MG63 (cell line): ENCODE data around the gene EME2. TPM values are rescaled to one million over a fixed set of nuclear protein-coding genes. Genes with fewer than 3 reads are reported as not detected.
A peak's percentile ranks its signal among the peaks of the same experiment; 100 is the strongest.

Experiments used
- DNase-seq: peaks from one replicate; pipeline ENCODE4 v3.0.0-alpha.2; 2020
- H3K27me3 ChIP-seq: fragments of 250-450 bp; sonication (Bioruptor Pico); 2 replicates; pipeline ENCODE4 v1.5.1; 2020; ENCODE audit warnings: mild to moderate bottlenecking, moderate library complexity
- H3K36me3 ChIP-seq: fragments of 250-450 bp; sonication (Bioruptor Pico); 2 replicates; pipeline ENCODE4 v1.5.1; 2020; ENCODE audit warnings: mild to moderate bottlenecking, moderate library complexity
- H3K4me3 ChIP-seq: fragments of 250-450 bp; sonication (Bioruptor Pico); 2 replicates; pipeline ENCODE4 v1.5.1; 2020; ENCODE audit warnings: mild to moderate bottlenecking, moderate library complexity
- H3K9me3 ChIP-seq: fragments of 250-450 bp; sonication (Bioruptor Pico); 2 replicates; pipeline ENCODE4 v1.5.1; 2020; ENCODE audit warnings: mild to moderate bottlenecking, moderate library complexity
- total RNA-seq: library from RNA; depleted of rRNA; stranded (reverse); fragments of >200 nt; shearing (Covaris generic); gene quantifications from 2 replicates; pipeline ENCODE4 v1.2.3, GENCODE V29; 2014; ENCODE audit warnings: low replicate concordance; rRNA removed

Gene EME2
- total RNA-seq, 1 experiment from 2014 or later: 6.6 TPM

GRCh38 chr16:1816396-1817275, 44.0 kb downstream of the EME2 start:
- Histone ChIP-seq H3K36me3 (peaks cover 24% of the 10 kb centered on the region), H3K9me3 (no peaks in the 10 kb centered on the region), H3K4me3 (no peak overlapping the region), H3K27me3 (no peaks in the 10 kb centered on the region)
- no peak for DNase-seq

- DNase-seq: no peak
- Histone ChIP-seq H3K9me3 (no peaks in the 10 kb centered on the region), H3K36me3 (peaks cover 28% of the 10 kb centered on the region), H3K4me3 (no peak overlapping the region), H3K27me3 (no peaks in the 10 kb centered on the region)
These were observed 44.6 kb downstream of the EME2 start for GRCh38 chr16:1817276-1817589.

GRCh38 chr16:1817716-1818115, 45.1 kb downstream of the EME2 start:
- no peak for DNase-seq
- H3K27me3 ChIP-seq: no peaks in the 10 kb centered on the region
- no peaks in the 10 kb centered on the region for H3K9me3 ChIP-seq
- H3K4me3 ChIP-seq: no peak overlapping the region
- peaks cover 30% of the 10 kb centered on the region for H3K36me3 ChIP-seq

- H3K9me3 ChIP-seq: no peaks in the 10 kb centered on the region
- no peaks in the 10 kb centered on the region for H3K27me3 ChIP-seq
- DNase-seq: no peak
These were observed 45.7 kb downstream of the EME2 start for GRCh38 chr16:1818204-1818872.

GRCh38 chr16:1818873-1819525, 46.4 kb downstream of the EME2 start:
- Histone ChIP-seq H3K9me3 (no peaks in the 10 kb centered on the region), H3K36me3 (peaks cover 25% of the 10 kb centered on the region)

More at GRCh38 chr16:1818204-1818872, 45.7 kb downstream of the EME2 start:
- peaks cover 28% of the 10 kb centered on the region for H3K36me3 ChIP-seq
- H3K4me3 ChIP-seq: no peak overlapping the region

GRCh38 chr16:1819611-1820010, 47.0 kb downstream of the EME2 start:
- no peak for DNase-seq
- H3K27me3 ChIP-seq: no peaks in the 10 kb centered on the region
- H3K36me3 ChIP-seq: peaks cover 23% of the 10 kb centered on the region
- no peaks in the 10 kb centered on the region for H3K9me3 ChIP-seq
- no peak overlapping the region for H3K4me3 ChIP-seq

More at GRCh38 chr16:1818873-1819525, 46.4 kb downstream of the EME2 start:
- Histone ChIP-seq H3K4me3 (no peak overlapping the region), H3K27me3 (no peaks in the 10 kb centered on the region)
- no peak for DNase-seq

- Histone ChIP-seq H3K4me3 (no peak overlapping the region), H3K36me3 (peaks cover 22% of the 10 kb centered on the region), H3K9me3 (no peaks in the 10 kb centered on the region), H3K27me3 (no peaks in the 10 kb centered on the region)
- DNase-seq: no peak
These were observed 47.7 kb downstream of the EME2 start for GRCh38 chr16:1820096-1820945.

- no peak for DNase-seq
- Histone ChIP-seq H3K27me3 (no peaks in the 10 kb centered on the region), H3K4me3 (no peak overlapping the region), H3K9me3 (no peaks in the 10 kb centered on the region), H3K36me3 (peaks cover 19% of the 10 kb centered on the region)
These were observed 48.3 kb downstream of the EME2 start for GRCh38 chr16:1820946-1821290.

GRCh38 chr16:1821861-1822611, 49.4 kb downstream of the EME2 start:
- no peak for DNase-seq
- no peak overlapping the region for H3K4me3 ChIP-seq
- H3K36me3 ChIP-seq: peaks cover 10% of the 10 kb centered on the region
- H3K9me3 ChIP-seq: no peaks in the 10 kb centered on the region
- no peaks in the 10 kb centered on the region for H3K27me3 ChIP-seq

GRCh38 chr16:1822801-1823200, 50.2 kb downstream of the EME2 start:
- no peak for DNase-seq
- Histone ChIP-seq H3K36me3 (peaks cover 6% of the 10 kb centered on the region), H3K27me3 (no peaks in the 10 kb centered on the region)

GRCh38 chr16:1823821-1824220, 51.2 kb downstream of the EME2 start:
- Histone ChIP-seq H3K36me3 (peaks cover 10% of the 10 kb centered on the region), H3K4me3 (no peak overlapping the region), H3K9me3 (no peaks in the 10 kb centered on the region), H3K27me3 (no peaks in the 10 kb centered on the region)
- DNase-seq: peak; percentile 36

More at GRCh38 chr16:1822801-1823200, 50.2 kb downstream of the EME2 start:
- no peak overlapping the region for H3K4me3 ChIP-seq
- H3K9me3 ChIP-seq: no peaks in the 10 kb centered on the region

GRCh38 chr16:1825381-1825863, 52.8 kb downstream of the EME2 start:
- no peak for DNase-seq
- no peaks in the 10 kb centered on the region for H3K9me3 ChIP-seq
- H3K36me3 ChIP-seq: peaks cover 23% of the 10 kb centered on the region
- H3K4me3 ChIP-seq: peak overlapping the region; percentile 43
- H3K27me3 ChIP-seq: no peaks in the 10 kb centered on the region

Other genes starting within 250 kb of the EME2 start
- 1.7 TPM in 1 of 2 replicates, not detected in the other for gene TMEM204, start 239.1 kb upstream of the EME2 start, total RNA-seq
- 25.7 and 27.8 TPM in 2 replicates for gene IFT140, start 160.7 kb upstream of the EME2 start, total RNA-seq
- gene CRAMP1, start 160.4 kb upstream of the EME2 start, total RNA-seq: 3.7 and 3.8 TPM in 2 replicates
- gene JPT2, start 94.5 kb upstream of the EME2 start, total RNA-seq: 94.3 and 129 TPM in 2 replicates
- 13.4 and 31.1 TPM in 2 replicates for gene MAPK8IP3, start 66.6 kb upstream of the EME2 start, total RNA-seq
- gene NME3, start 1.3 kb upstream of the EME2 start, total RNA-seq: 0.46 TPM in 1 of 2 replicates, not detected in the other
- gene MRPS34, start 324 bp downstream of the EME2 start, total RNA-seq: 225 and 308 TPM in 2 replicates
- gene SPSB3, start 9.8 kb downstream of the EME2 start, total RNA-seq: 34.3 and 40.3 TPM in 2 replicates
- 156 and 163 TPM in 2 replicates for gene NUBP2, start 10.2 kb downstream of the EME2 start, total RNA-seq
- gene IGFALS, start 20.9 kb downstream of the EME2 start, total RNA-seq: not detected in 2 replicates
- gene HAGH, start 54.0 kb downstream of the EME2 start, total RNA-seq: 120 and 186 TPM in 2 replicates
- 33.4 and 35.4 TPM in 2 replicates for gene FAHD1, start 54.4 kb downstream of the EME2 start, total RNA-seq
- 21.6 and 71.1 TPM in 2 replicates for gene MEIOB, start 99.4 kb downstream of the EME2 start, total RNA-seq
- gene HS3ST6, start 145.6 kb downstream of the EME2 start, total RNA-seq: not detected in 2 replicates
- gene MSRB1, start 170.4 kb downstream of the EME2 start, total RNA-seq: 99.5 and 116 TPM in 2 replicates
- not detected in 2 replicates for gene RPL3L, start 181.9 kb downstream of the EME2 start, total RNA-seq
- gene NDUFB10, start 186.7 kb downstream of the EME2 start, total RNA-seq: 406 and 819 TPM in 2 replicates
- 8,634 and 16,603 TPM in 2 replicates for gene RPS2, start 192.0 kb downstream of the EME2 start, total RNA-seq
- gene RNF151, start 194.0 kb downstream of the EME2 start, total RNA-seq: not detected in 2 replicates
- 75.4 and 134 TPM in 2 replicates for gene TBL3, start 199.2 kb downstream of the EME2 start, total RNA-seq
- not detected in 2 replicates for gene NOXO1, start 208.7 kb downstream of the EME2 start, total RNA-seq
- gene GFER, start 211.4 kb downstream of the EME2 start, total RNA-seq: 39.9 and 64.5 TPM in 2 replicates
- gene SYNGR3, start 217.2 kb downstream of the EME2 start, total RNA-seq: 0.07 TPM in 1 of 2 replicates, not detected in the other
- gene ZNF598, start 237.0 kb downstream of the EME2 start, total RNA-seq: 75.0 and 86.5 TPM in 2 replicates
- not detected in 2 replicates for gene NPW, start 247.0 kb downstream of the EME2 start, total RNA-seq